Hepatocyte (in vitro differentiated cells): ENCODE measurements around the gene TAF1. TPM values are rescaled to one million over a fixed set of nuclear protein-coding genes. Genes with fewer than 3 reads are reported as not detected.
"Not testable (repeated sequence)": the region's sequence is repeated elsewhere in the genome, so short reads cannot be mapped to it uniquely, and the experiment has no call there.

Source experiments
- DNase-seq: peaks from one replicate; pipeline ENCODE4 v3.0.0-alpha.2; 2016; ENCODE audit warnings: low spot score
- H2AFZ ChIP-seq: fragments of 200-600 bp; sonication (generic); 2 replicates; pipeline ENCODE4 v1.6.0; 2016; ENCODE audit warnings: antibody characterized with exemption, mild to moderate bottlenecking
- H3K27ac ChIP-seq: fragments of 200-600 bp; sonication (generic); 2 replicates; pipeline ENCODE4 v1.5.1; 2016; ENCODE audit warnings: mild to moderate bottlenecking
- H3K27me3 ChIP-seq: fragments of 200-600 bp; sonication (generic); 2 replicates; pipeline ENCODE4 v1.6.1; 2016
- H3K36me3 ChIP-seq: fragments of 200-600 bp; sonication (generic); replicated peaks from 2 replicates; pipeline ENCODE4 v1.5.1; 2016; ENCODE audit warnings: low read depth; ENCODE audit not compliant: insufficient read depth
- H3K4me1 ChIP-seq: fragments of 200-600 bp; sonication (generic); 2 replicates; pipeline ENCODE4 v1.5.1; 2016; ENCODE audit warnings: mild to moderate bottlenecking, moderate library complexity; ENCODE audit not compliant: insufficient read depth
- H3K4me2 ChIP-seq: fragments of 200-600 bp; sonication (generic); 2 replicates; pipeline ENCODE4 v1.6.0; 2016
- H3K4me3 ChIP-seq: fragments of 200-600 bp; sonication (generic); 2 replicates; pipeline ENCODE4 v1.5.1; 2016; ENCODE audit warnings: mild to moderate bottlenecking
- H3K79me2 ChIP-seq: fragments of 200-600 bp; sonication (generic); 2 replicates; pipeline ENCODE4 v1.6.0; 2017; ENCODE audit warnings: mild to moderate bottlenecking
- H3K9me2 ChIP-seq: fragments of 200-600 bp; sonication (generic); replicated peaks from 2 replicates; pipeline ENCODE4 v1.6.0; 2017; ENCODE audit warnings: mild to moderate bottlenecking; ENCODE audit not compliant: insufficient read depth
- H3K9me3 ChIP-seq: fragments of 200-600 bp; sonication (generic); 2 replicates; pipeline ENCODE4 v1.5.1; 2016; ENCODE audit warnings: low read depth, mild to moderate bottlenecking
- H4K20me1 ChIP-seq: fragments of 200-600 bp; sonication (generic); 2 replicates; pipeline ENCODE4 v1.6.0; 2016; ENCODE audit warnings: mild to moderate bottlenecking; ENCODE audit not compliant: insufficient read depth, poor library complexity, severe bottlenecking
- CTCF ChIP-seq: fragments of 200-600 bp; sonication (generic); IDR thresholded peaks from 2 replicates; pipeline ENCODE4 v1.5.1; 2016; ENCODE audit warnings: antibody characterized with exemption, mild to moderate bottlenecking; ENCODE audit not compliant: poor library complexity
- EZH2 ChIP-seq: fragments of 200-600 bp; sonication (generic); IDR thresholded peaks from 2 replicates; pipeline ENCODE4 v1.6.1; 2016; ENCODE audit warnings: antibody characterized with exemption, mild to moderate bottlenecking, borderline replicate concordance
- EZH2phosphoT487 ChIP-seq: fragments of 200-600 bp; sonication (generic); IDR thresholded peaks from one replicate; pipeline ENCODE4 v1.6.1; 2018; ENCODE audit warnings: antibody characterized with exemption, mild to moderate bottlenecking, low read depth, moderate library complexity; ENCODE audit not compliant: unreplicated experiment, severe bottlenecking
- WGBS: methylation state at CpG from one replicate; pipeline ENCODE4 v1.1.6; 2016; ENCODE audit warnings: low lambda C conversion rate; ENCODE audit errors: missing lambda C conversion rate; 5-methylcytosine and 5-hydroxymethylcytosine counted together
- polyA plus RNA-seq: library from polyadenylated mRNA; unstranded; fragments of >200 nt; fragmentation: Nextera tagmentation; extraction: Ambion mirVana; gene quantifications from 2 replicates; pipeline ENCODE4 v1.2.1, GENCODE V29; 2016
- total RNA-seq: library from RNA; depleted of rRNA; stranded (reverse); fragments of >200 nt; gene quantifications from 2 replicates; pipeline ENCODE4 v1.2.3, GENCODE V29; 2014

Gene TAF1
- total and polyA plus RNA-seq, 2 experiments from 2014 or later: 1.9 to 19.2 TPM

GRCh38 chrX:71326394-71326793 lies 39.8 kb upstream of the TAF1 start:
- Histone ChIP-seq H3K4me2 (no peak overlapping the region), H3K4me3 (no peak overlapping the region), H3K4me1 (no peaks in the 10 kb centered on the region), H3K27me3 (no peaks in the 10 kb centered on the region), H3K9me3 (no peaks in the 10 kb centered on the region), H4K20me1 (no peaks in the 10 kb centered on the region), H3K79me2 (no peaks in the 10 kb centered on the region), H3K36me3 (no peaks in the 10 kb centered on the region), H3K9me2 (no peaks in the 10 kb centered on the region), H2AFZ (no peak overlapping the region), H3K27ac (no peak overlapping the region)
- DNase-seq: no peak
- 76% methylated on average over 3 of the region's 3 CpGs for WGBS
- TF ChIP-seq EZH2phosphoT487 (no peak), CTCF (no peak), EZH2 (no peak)

GRCh38 chrX:71349151-71349665 lies 16.9 kb upstream of the TAF1 start:
- WGBS: 77% methylated on average over 4 of the region's 5 CpGs
- H4K20me1 ChIP-seq, H3K4me3 ChIP-seq, H3K27ac ChIP-seq, H3K9me2 ChIP-seq, H3K4me1 ChIP-seq, H3K36me3 ChIP-seq, H2AFZ ChIP-seq, H3K4me2 ChIP-seq, H3K9me3 ChIP-seq, H3K79me2 ChIP-seq, DNase-seq, H3K27me3 ChIP-seq: not testable (repeated sequence)

- H3K27me3 ChIP-seq, H3K79me2 ChIP-seq, H3K4me3 ChIP-seq, DNase-seq, H3K36me3 ChIP-seq, H3K9me2 ChIP-seq, H3K27ac ChIP-seq, H3K9me3 ChIP-seq, H4K20me1 ChIP-seq, H2AFZ ChIP-seq, H3K4me1 ChIP-seq, H3K4me2 ChIP-seq: not testable (repeated sequence)
- 59% methylated on average over 3 of the region's 6 CpGs for WGBS
These were observed 16.3 kb upstream of the TAF1 start for GRCh38 chrX:71349867-71350266.

- H3K4me1 ChIP-seq, H3K79me2 ChIP-seq, H3K27me3 ChIP-seq, H3K27ac ChIP-seq, H3K4me3 ChIP-seq, H2AFZ ChIP-seq, H3K9me3 ChIP-seq, H4K20me1 ChIP-seq, H3K4me2 ChIP-seq, DNase-seq, H3K9me2 ChIP-seq, H3K36me3 ChIP-seq: not testable (repeated sequence)
- WGBS: 63% methylated on average over 5 of the region's 5 CpGs
These were observed 13.7 kb upstream of the TAF1 start for GRCh38 chrX:71352439-71352838.

- Histone ChIP-seq H4K20me1 (no peaks in the 10 kb centered on the region), H3K9me3 (no peaks in the 10 kb centered on the region), H3K4me1 (no peaks in the 10 kb centered on the region), H3K36me3 (no peaks in the 10 kb centered on the region), H3K27ac (no peak overlapping the region), H3K4me2 (no peak overlapping the region), H3K9me2 (no peaks in the 10 kb centered on the region), H3K4me3 (no peak overlapping the region), H3K27me3 (no peaks in the 10 kb centered on the region), H3K79me2 (peaks cover 20% of the 10 kb centered on the region), H2AFZ (no peak overlapping the region)
- DNase-seq: no peak
- 93% methylated on average over 14 of the region's 14 CpGs for whole genome bisulfite sequencing
- no peak for TF ChIP-seq EZH2phosphoT487
- TF ChIP-seq EZH2: no peak
- TF ChIP-seq CTCF: no peak
These were observed 1.9 kb upstream of the TAF1 start for GRCh38 chrX:71364221-71364620.
